ENCODE results near the gene SLC45A3.

- TF ChIP-seq POLR2A (IDR thresholded peaks at IDR 0.05; ENCODE audit: low read depth, low read length) = no peak
- no peak for TF ChIP-seq SPI1 (IDR thresholded peaks at IDR 0.05; ENCODE audit: low read depth, low read length)
- TF ChIP-seq POLR2AphosphoS5 (IDR thresholded peaks at IDR 0.05; ENCODE audit: low read depth, low read length) = no peak
- TF ChIP-seq POU2F2 (IDR thresholded peaks at IDR 0.05; ENCODE audit: low read depth, low read length) = no peak
- TF ChIP-seq TAF1 (IDR thresholded peaks at IDR 0.05; ENCODE audit: low read depth, low read length) = no peak
These were observed 18.7 kb downstream of the SLC45A3 start for GRCh38 chr1:205661429-205662134.
